Cardiac fibroblast (primary cell): ENCODE measurements around the gene TMEM240.

Source experiments
- DNase-seq, 2 donors: peaks; one replicate each; pipeline versions ENCODE4 v3.0.0 to v3.0.0-alpha.2; 2010; ENCODE audit warnings: low read depth in 2 of 2
- H3K4me3 ChIP-seq, 2 donors: replicated peaks in 1 of 2; 1 replicate in 1 of 2; 2 replicates in 1 of 2; pipeline ENCODE4 v1.5.1; 2011; ENCODE audit warnings: low read depth in 2 of 2, low read length in 2 of 2, mild to moderate bottlenecking in 2 of 2, moderate library complexity in 1 of 2
- CTCF ChIP-seq: IDR thresholded peaks from one replicate; pipeline ENCODE4 v1.5.1; 2011; ENCODE audit warnings: low read depth, mild to moderate bottlenecking, low read length, inconsistent platforms

The TMEM240 gene

GRCh38 chr1:1547011-1547410 lies 6.6 kb upstream of the TMEM240 start:
- TF ChIP-seq CTCF = no peak
- no peak for DNase-seq
- H3K4me3 ChIP-seq = no peak overlapping the region

DNA sequence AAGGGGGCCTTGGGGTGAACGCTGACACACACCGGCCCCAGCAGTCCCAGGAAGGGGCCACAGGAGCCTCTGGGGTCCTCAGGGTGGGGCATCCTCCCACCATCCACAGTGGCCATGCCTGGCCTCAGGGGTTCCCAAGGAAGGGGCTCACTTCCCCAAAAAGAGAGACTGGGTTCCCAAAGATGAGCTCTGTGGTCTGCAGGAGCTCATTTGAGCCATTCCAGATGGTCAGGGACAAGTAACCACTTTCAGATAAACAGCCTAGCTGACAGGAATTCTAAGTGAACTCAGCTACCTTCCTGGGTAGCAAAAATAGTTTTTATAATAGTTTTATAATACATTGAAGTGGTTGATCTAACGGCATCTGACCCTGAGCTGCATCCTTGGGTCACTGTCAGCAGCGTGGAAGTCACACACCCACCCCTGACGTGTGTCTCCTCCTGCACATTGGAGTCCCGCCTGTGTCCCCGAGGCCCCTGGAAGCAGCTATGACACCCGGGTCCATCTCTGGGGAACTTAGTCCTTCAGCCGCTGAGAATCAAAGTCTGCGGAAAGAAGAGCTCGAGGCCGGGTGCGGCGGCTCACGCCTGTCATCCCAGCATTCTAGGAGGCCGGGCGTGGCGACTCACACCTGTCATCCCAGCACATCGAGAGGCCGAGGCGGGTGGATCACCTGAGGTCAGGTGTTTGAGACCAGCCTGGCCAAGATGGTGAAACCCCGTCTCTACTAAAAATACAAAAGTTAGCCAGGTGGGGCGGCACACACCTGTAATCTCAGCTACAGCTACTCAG lies 5.7 kb upstream of the TMEM240 start:
- TF ChIP-seq CTCF = no peak
- H3K4me3 ChIP-seq = no peak overlapping the region
- no peak for DNase-seq

- TF ChIP-seq CTCF = no peak
- DNase-seq = no peak
- H3K4me3 ChIP-seq = no peak overlapping the region
Observed at GRCh38 chr1:1544544-1544943, 4.1 kb upstream of the TMEM240 start.

- TF ChIP-seq CTCF = no peak
- no peak overlapping the region for H3K4me3 ChIP-seq
- no peak for DNase-seq
Observed at GRCh38 chr1:1543706-1544099, 3.3 kb upstream of the TMEM240 start.

GRCh38 chr1:1542766-1543705 lies 2.6 kb upstream of the TMEM240 start:
- no peak for TF ChIP-seq CTCF
- DNase-seq = no peak
- no peak overlapping the region for H3K4me3 ChIP-seq

DNA sequence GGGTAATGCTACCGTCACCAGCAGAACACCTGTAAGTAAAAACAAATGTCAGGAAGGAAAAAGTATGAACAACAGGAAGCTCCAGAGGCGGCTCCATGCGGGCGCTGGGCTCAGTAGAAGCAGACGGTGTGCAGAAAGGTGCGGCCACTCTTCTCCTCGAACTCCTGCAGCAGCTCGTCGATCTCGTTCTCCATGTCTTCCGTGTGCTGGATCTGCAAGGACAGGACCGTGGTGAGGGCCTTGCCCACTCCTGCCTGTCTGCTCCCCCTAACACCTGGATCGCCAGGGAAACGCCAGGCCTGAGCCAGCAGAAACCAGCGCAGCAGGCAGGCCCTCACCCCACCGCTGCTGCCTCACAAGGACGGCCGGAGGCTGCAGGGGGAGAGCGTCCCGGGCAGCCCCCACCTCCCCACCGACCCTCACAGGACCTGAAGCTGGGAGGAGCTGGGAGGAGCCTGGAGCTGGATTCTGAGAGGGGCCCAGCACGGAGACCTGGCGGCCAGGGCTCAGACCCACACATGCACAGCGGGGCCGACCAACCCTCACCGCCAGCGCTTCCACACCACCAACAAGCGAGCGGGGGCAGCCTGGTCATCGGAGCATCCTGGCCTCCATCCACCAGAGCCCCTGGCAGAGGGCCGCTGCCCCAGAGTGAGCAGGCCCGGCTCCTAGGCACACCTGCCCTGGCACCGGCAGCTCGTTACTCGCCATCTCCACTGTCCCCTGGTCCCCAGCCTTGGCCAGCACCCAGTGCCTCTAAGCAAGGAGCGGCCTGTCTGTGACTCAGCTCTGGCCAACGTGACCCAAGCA lies 1.7 kb upstream of the TMEM240 start:
- no peak for DNase-seq
- TF ChIP-seq CTCF = no peak
- H3K4me3 ChIP-seq = no peak overlapping the region
